Germinal center (tissue), 1 donor: Measurements from ENCODE around the gene RUBCNL.
A peak's percentile ranks its signal among the peaks of the same experiment; 100 is the strongest.
"Not testable (repeated sequence)": the region's sequence is repeated elsewhere in the genome, so short reads cannot be mapped to it uniquely, and the experiment has no call there.

Source experiments
- DNase-seq: peaks from one replicate; pipeline ENCODE4 v3.0.0; 2012; ENCODE audit warnings: mixed read lengths, low spot score

The RUBCNL gene, protein sequence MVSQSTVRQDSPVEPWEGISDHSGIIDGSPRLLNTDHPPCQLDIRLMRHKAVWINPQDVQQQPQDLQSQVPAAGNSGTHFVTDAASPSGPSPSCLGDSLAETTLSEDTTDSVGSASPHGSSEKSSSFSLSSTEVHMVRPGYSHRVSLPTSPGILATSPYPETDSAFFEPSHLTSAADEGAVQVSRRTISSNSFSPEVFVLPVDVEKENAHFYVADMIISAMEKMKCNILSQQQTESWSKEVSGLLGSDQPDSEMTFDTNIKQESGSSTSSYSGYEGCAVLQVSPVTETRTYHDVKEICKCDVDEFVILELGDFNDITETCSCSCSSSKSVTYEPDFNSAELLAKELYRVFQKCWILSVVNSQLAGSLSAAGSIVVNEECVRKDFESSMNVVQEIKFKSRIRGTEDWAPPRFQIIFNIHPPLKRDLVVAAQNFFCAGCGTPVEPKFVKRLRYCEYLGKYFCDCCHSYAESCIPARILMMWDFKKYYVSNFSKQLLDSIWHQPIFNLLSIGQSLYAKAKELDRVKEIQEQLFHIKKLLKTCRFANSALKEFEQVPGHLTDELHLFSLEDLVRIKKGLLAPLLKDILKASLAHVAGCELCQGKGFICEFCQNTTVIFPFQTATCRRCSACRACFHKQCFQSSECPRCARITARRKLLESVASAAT

GRCh38 chr13:46387064-46387851 is at the start of gene RUBCNL:
Gene RUBCNL, minus strand, starts transcription at chr13:46387252. Its CDS starts 14,777 bp downstream, at chr13:46372475.
- peak; percentile 72 for DNase-seq

DNA sequence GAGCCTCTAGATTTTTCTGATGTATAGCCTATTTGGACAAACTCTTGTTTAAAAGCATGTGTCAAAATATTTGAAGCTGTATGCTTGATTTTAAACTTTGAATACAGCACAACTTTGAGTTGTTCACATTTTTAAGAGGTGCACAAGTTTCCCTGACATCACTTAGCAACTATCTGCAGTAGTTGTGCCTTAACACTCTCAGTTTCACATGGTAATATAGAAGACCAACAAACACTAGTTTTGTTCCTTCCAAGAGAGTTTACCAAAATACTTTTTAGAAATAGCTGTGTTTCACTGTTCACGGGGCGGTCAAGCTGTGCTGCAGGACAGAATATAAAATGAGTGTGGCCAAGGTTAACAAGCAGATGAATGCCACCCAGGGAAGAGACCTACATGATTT is 42.5 kb upstream of the RUBCNL start:
- not testable (repeated sequence) for DNase-seq

DNA sequence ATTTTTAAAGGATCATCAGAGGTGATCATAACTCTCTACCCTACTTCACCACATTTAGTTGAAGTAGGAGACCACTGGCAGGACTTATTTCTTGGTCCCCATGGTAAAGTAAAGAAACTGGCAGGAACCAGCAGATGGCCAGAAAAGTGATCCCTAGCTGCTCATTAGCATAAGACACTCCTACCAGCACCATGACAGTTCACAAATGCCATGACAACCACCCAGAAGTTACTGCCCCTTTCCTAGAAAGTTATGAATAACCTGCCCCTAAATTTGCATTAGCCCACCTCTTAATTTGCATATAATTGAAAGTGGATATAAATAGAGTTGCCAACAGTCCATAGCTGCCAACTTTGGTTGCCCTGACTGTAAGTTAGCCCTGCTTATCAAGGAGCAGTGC is 18.4 kb upstream of the RUBCNL start:
- no peak for DNase-seq

- no peak for DNase-seq
These were observed 17.7 kb upstream of the RUBCNL start for GRCh38 chr13:46404733-46405100.

DNA sequence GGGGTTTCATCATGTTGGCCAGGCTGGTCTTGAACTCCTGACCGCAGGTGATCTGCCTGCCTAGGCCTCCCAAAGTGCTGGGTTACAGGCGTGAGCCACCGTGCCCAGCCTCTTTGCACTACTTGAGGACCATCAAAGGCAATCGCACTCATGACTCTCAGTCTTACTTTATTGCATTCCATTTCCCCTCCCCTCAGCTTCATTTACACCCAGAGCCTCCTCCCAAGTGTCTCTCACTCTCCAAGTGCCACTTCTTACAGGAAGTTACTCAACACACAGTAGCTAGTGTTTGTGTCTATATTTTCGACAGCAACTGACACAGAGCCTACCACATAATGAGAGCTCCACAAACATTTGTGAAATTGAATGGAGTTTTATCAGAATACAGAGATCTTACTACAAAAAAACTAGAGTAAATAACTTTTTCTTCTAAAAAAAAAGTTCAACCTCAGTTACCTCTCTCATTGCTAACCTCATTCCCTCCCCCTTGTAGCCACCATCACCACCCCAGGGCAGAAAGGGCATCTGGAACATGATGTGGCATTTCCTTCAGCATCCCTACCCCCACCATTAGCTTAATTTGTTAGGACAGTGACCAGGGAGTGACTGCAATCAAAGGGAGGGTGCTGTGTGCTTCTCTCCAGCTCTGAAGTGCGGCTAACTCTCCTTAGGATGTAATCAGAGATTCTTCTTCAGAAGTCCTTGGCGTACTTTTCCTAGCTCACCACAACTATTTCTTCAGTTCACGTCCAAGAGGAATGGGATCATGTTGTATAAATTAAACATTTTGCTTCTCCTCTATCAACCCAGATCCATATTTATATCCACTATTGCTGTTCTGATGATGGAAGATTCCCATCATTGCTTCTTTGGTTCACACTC is 17.0 kb upstream of the RUBCNL start:
- no peak for DNase-seq

GRCh38 chr13:46402178-46402577 is 15.1 kb upstream of the RUBCNL start:
- no peak for DNase-seq

DNA sequence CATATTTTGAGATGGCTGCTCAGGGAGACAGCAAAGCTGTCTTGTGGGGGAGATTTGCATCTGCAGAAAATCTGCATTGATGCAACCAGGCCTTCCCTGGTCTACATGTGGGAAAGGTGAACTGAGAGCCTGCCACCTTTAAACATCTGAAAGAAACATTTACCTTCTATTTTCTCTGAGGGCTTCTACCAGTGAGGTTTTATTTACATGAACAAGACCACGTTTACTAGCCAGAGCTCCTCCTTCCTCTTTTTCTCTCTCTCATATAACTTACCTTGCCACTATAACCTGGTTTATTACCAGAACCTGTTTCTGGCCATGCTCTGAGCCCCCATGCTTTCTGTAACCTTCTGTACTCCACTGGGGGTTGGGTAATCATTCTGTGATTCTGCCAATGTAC is 14.4 kb upstream of the RUBCNL start:
- peak; percentile 58 for DNase-seq

DNA sequence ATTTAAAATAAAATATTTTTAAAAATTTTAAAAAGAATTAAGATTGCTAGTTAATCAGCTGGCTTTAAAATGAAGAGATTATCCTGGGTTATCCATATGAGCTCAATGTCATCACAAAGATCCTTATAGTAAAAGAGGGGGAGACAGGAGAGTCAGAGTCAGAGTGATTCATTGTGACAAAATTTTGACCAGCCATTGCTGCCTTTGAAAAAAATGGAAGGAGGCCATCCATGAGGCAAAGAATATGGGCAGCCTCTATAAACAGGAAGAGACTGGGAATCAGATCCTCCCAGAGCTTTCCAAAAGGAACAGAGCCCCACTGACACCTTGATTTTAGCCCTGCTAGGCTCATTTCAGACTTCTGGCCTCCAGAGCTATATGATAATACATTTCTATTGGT is 9.3 kb upstream of the RUBCNL start:
- DNase-seq = no peak

GRCh38 chr13:46392967-46393366 is 5.9 kb upstream of the RUBCNL start:
- no peak for DNase-seq

DNA sequence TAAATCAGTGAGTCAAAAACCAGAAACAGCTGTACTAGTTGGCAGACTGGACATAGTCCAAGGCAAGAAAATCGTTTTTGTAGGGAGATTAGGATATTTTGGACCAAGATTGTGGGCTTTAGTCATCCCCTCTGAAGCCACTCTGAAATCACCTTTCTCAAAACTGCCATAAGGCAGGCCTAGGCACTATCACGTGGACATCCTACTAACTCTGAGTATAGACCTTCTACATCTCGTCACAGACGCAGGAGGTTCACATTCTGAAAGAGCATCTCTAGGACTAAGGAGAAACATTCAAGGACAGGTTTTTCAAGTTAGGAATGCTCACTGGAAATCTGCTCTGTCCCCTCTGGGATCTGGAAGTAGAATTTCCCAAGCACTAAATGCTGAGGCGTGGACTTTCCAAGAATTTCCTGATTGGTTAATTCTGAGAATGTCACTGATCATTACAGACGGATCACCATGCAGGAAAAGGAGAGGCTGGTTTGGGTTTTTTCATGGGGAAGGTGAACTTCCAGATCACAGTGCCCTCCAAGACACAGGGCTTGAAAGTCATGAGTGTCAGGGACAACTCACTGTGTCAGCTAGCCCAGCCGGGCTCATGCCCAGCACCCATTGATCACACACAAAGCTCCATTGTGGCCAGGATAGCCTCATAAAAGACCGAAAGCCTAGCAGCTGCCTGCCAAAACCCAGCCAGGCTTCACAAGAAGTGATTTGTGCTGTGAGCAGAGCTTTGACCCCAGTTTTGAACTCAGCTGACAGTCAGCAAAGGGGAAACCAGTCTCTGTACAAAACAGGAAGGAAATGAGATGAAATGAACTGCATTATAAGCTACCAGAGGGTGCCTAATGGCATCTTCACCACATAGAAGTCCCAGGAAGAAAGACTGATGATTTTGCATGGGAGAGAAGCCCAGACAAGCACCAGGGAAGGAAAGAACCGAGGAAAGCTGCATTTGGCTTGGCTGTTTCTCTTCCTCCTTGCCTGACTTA is 2.7 kb upstream of the RUBCNL start:
- DNase-seq = peak; percentile 54

DNA sequence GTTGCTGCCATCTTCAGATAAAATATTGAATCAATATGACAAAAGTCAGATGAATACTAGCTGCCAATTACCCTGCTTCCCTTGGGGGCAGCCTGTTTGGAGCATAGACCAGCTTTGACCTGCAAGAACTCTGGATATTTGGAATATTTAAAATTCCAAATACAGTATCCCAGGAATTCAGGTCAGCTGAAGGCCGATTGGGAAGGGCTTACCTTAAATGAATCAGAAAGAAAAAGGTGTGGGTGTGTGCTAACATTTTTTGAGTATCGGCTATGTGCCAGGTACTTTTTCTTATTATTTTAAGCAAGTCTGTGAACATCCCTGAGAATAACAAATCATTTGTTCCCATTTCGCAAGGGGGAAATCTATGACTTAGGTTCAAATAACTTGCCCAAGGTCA is 1.8 kb upstream of the RUBCNL start:
- DNase-seq = no peak

- no peak for DNase-seq
These were observed 1.3 kb upstream of the RUBCNL start for GRCh38 chr13:46388308-46388707.

- peak; percentile 25 for DNase-seq
These were observed 524 bp downstream of the RUBCNL start for GRCh38 chr13:46386392-46387063.

DNA sequence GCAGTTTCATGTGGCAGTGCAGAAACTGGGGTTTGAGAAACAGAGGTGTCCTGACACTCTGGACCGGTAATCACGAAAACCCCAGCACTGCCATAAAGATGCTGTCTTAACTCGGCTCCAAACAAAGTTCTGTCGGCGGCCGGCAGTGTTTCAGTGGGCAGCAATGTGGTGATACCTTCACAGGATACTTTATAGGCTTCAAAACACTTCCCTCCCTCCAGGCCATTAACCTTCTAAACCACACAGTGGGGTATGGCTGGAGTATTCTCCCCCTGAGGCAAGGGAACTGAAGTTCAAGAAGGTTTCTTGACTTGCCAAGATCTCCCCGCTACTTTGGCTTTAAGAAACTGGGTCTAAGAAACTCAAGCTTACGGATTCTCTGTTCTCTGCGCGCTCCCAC is 1.1 kb downstream of the RUBCNL start:
- peak; percentile 30 for DNase-seq

DNA sequence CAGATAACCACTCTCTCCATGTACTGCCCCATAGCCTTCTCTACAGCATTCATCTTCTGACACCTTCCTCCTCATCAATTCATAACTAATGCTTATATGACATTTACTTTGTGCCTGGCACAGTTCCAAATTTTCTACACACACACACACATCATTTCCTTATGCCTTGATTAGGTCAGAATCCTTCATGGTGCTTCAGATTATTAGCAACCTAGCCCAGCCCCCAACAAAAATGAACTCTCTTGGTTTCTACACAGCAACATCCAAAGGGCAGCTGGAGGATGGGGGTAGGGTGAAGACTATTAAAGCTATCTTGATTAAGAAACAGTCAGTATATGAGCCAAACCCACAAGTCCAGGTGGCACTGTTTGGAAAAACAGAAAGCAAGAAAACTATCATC is 3.7 kb downstream of the RUBCNL start:
- DNase-seq = no peak

DNA sequence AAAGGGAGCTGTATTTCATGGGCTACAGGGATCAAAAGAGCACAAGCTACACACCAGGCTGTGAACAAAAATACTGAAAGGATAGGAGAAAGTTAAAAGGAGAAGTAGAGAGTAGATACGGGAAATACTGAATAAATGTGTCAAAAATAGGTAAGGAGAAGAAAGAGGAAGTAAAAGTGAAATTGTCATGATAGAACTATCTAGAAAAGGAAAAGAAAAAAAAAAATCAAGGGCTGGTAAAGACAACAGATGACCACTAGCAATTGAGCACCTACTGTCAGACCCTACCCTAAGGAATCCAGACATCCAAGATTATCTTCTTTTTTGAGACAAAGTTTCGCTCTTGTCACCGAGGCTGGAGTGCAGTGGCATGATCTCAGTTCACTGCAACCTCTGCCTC is 4.8 kb downstream of the RUBCNL start:
- peak; percentile 24 for DNase-seq

DNA sequence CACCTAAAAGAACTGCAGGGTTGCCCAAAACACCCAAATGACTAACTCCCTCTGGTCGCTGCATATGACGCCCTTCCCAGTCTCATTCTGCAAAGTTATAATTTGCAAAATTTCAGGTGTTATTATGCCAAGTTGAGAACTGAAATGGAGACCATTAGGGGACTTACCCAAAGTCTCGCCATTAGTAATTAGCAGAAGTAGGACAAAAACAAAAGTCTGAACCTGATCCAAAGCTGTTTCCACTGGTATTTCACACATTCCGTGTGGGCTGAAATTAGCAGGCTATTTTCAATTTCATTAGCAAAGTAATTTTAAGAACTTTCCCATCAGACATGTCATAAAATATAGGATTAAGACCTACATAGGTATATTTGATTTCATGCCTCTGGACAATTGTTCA is 6.8 kb downstream of the RUBCNL start:
- no peak for DNase-seq

DNA sequence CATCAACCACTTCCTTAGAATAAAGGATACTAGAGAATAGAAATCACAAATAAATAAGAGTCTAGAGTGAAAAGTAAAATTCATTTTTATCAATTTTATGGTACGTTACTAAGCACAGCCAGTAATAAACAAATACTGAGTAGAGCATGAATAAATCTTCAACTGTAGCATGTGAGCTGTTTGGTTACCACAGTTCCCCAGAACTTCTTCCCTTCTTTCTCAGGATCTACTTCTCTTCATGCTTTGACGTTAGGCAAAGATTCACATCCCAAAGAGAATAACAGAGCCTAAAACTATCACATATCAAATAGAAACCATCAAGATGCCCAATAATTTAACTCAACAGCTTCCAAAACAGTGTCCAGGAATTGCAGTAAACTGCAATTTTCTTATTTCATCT is 7.4 kb downstream of the RUBCNL start:
- DNase-seq = no peak

DNA sequence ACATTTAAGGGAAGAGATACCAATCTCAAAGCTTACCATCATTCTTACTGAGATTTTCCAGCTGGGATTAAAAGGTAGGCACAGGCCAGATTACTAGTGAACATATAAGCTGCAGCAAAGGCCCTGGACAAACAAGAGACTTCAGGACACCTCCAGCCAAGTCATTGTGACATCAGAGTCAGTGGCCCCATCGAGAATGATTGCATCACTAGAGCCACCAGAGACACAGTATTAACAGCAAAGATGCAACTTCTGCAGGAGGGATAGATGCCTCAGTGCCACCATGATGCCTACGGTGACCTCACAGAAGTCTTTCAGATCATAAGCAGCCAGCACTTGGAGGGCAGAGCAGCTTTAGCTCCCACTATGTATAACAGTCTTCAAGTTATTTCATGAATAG is 8.6 kb downstream of the RUBCNL start:
- DNase-seq = no peak

- DNase-seq = peak; percentile 44
These were observed 9.5 kb downstream of the RUBCNL start for GRCh38 chr13:46377554-46377953.
